Kidney epithelial cell (primary cell): ENCODE data around the gene ALK. TPM values are rescaled to one million over a fixed set of nuclear protein-coding genes. Genes with fewer than 3 reads are reported as not detected.

Source experiments
- DNase-seq: peaks from one replicate; pipeline ENCODE4 v3.0.0-alpha.2; 2010; ENCODE audit warnings: low read depth
- H3K27me3 ChIP-seq: 2 replicates; pipeline ENCODE4 v1.6.0; 2011; ENCODE audit warnings: low read length; ENCODE audit not compliant: control insufficient read depth, insufficient read depth
- H3K36me3 ChIP-seq: 2 replicates; pipeline ENCODE4 v1.5.1; 2011; ENCODE audit warnings: low read length; ENCODE audit not compliant: control insufficient read depth, insufficient read depth
- H3K4me3 ChIP-seq: 2 replicates; pipeline ENCODE4 v1.5.1; 2011; ENCODE audit warnings: low read depth, mild to moderate bottlenecking, control low read depth, low read length
- total RNA-seq: library from RNA; depleted of rRNA; stranded (reverse); fragments of >200 nt; gene quantifications from 2 replicates; pipeline ENCODE4 v1.2.3, GENCODE V29; 2015
- TF ChIP-seq, protein P1 (sequence below): IDR thresholded peaks from 2 replicates; pipeline ENCODE4 v1.5.1; 2011; ENCODE audit warnings: mild to moderate bottlenecking, moderate library complexity, low read length, control low read depth, inconsistent platforms; ENCODE audit not compliant: insufficient read depth, poor library complexity, severe bottlenecking

Gene ALK
- total RNA-seq, 1 donor from 2014 or later: not detected

DNA sequence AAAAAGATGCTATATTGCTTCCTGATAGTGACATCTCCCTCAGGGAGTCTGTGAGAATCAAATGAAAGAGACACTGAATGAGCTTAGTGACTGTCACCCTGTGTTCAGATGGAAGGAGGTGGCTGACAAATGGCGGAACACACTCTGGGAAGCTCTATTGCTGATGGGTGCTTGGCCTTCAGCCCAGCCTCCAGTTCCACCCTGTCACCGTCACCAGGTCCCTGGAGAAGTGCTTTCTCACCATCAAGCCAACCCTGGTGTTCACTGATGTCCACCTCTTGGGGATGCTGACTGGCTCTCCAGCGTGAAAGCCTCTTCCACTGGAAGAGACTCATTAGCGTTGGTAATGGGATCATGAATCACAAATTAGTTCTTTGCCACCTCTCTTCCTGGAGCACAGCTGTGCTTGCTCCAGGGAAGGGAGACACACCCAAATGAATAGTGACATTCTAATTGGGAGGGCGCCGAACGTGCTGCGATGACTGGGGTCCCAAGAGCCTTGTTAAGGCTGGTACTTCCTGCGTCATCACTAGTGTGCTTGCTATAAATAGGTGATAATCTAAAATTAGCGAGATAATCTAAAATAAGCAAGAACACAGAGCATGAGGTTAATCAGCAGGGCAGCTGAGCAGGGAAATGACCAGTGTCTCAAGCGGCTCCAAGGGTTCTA is 652.2 kb downstream of the ALK start:
- no peak for DNase-seq
- TF ChIP-seq, protein P1, sequence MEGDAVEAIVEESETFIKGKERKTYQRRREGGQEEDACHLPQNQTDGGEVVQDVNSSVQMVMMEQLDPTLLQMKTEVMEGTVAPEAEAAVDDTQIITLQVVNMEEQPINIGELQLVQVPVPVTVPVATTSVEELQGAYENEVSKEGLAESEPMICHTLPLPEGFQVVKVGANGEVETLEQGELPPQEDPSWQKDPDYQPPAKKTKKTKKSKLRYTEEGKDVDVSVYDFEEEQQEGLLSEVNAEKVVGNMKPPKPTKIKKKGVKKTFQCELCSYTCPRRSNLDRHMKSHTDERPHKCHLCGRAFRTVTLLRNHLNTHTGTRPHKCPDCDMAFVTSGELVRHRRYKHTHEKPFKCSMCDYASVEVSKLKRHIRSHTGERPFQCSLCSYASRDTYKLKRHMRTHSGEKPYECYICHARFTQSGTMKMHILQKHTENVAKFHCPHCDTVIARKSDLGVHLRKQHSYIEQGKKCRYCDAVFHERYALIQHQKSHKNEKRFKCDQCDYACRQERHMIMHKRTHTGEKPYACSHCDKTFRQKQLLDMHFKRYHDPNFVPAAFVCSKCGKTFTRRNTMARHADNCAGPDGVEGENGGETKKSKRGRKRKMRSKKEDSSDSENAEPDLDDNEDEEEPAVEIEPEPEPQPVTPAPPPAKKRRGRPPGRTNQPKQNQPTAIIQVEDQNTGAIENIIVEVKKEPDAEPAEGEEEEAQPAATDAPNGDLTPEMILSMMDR: no peak
- H3K36me3 ChIP-seq: no peaks in the 10 kb centered on the region
- no peaks in the 10 kb centered on the region for H3K27me3 ChIP-seq
- no peak overlapping the region for H3K4me3 ChIP-seq

DNA sequence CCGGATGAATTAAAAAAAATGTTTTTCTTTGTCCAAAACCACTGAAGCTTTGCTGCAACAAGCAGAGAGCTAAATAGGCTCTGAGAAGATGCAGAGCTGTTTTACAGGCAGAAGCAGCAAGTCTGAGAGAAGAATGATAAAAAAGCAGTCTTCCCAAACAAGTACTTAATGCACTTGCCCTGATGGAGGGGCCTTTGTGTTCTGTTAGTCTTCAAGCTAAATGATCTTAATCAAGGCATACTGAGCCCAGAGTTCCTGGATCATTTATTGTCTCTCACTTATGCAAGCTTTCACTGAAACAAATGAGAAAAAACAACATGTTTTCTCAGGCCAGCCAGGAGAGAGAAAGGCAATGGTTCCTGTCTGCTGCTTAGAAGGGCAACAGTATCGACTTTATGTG is 653.7 kb downstream of the ALK start:
- Histone ChIP-seq H3K27me3 (no peaks in the 10 kb centered on the region), H3K4me3 (no peak overlapping the region), H3K36me3 (no peaks in the 10 kb centered on the region)
- TF ChIP-seq, protein P1: no peak
- no peak for DNase-seq

DNA sequence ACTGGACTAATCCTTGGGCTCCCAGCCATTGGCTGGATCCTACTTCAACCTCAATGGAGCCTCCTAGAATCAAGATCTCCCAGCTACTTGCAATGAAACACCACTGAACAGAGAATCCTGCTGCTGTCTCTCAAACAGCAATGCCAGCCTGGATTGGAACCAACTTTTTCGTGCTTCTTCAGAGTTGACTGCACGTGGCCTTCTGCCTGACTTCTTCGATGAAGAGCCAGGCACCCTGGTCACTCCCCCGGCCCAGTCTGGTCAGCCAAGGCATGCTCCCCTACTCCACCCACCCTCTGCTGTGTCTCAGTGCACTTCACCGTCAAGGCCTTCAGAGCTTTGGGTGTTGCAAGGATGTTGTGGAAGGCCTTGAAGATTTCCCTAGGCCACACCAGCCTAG is 657.5 kb downstream of the ALK start:
- Histone ChIP-seq H3K4me3 (no peak overlapping the region), H3K27me3 (peaks cover 2% of the 10 kb centered on the region), H3K36me3 (no peaks in the 10 kb centered on the region)
- TF ChIP-seq, protein P1: no peak
- no peak for DNase-seq

DNA sequence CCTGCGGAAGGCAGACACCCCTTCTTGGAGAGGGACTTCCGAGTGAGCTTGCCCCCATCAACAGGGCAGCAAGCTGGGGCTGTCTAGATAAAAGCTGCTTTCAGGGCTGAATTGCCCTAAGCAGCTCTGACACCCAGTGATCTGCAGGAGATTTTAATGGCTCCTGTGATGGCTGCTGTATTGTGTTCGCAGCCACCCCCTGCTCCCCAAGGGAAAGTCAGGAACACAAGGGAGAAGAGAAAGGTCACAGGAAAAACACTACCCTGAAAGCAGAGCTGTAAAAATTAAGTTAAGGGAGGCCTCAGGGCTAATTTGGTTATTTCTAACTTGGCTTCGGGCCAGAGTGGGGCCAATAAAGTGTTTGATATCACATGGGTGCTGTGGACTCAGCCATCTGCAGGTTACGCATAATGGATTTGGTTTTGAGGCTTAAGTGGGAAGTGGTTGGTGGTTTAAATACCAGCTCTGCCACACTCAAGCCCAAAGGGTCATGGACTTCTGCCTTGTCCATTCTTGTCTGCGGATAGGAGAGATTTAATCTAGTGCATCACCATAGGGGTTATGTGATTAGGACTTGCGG is 658.6 kb downstream of the ALK start:
- DNase-seq: no peak
- H3K36me3 ChIP-seq: no peaks in the 10 kb centered on the region
- H3K4me3 ChIP-seq: no peak overlapping the region
- TF ChIP-seq, protein P1: no peak
- peaks cover 2% of the 10 kb centered on the region for H3K27me3 ChIP-seq

DNA sequence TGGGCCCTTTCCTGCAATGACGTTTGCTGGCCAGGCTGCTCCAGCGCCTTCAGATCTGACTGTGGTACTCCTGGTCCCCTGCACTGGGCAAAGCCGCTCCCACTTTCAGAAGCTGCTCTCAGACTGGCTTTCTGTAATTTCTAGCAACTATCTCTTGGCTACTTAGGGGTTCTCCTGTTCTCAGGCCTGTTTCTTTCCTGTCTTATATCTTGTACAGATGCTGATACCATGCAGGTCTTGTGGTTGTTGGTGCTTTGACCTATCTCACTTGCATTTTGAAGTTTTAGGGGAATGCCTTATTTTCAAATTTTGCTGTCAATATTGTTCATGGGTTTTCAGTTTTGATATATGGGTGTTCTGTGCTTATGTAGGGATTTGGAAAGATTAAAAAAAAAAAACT is 660.4 kb downstream of the ALK start:
- peaks cover 2% of the 10 kb centered on the region for H3K27me3 ChIP-seq
- H3K36me3 ChIP-seq: no peaks in the 10 kb centered on the region
- TF ChIP-seq, protein P1: no peak
- H3K4me3 ChIP-seq: no peak overlapping the region
- no peak for DNase-seq

DNA sequence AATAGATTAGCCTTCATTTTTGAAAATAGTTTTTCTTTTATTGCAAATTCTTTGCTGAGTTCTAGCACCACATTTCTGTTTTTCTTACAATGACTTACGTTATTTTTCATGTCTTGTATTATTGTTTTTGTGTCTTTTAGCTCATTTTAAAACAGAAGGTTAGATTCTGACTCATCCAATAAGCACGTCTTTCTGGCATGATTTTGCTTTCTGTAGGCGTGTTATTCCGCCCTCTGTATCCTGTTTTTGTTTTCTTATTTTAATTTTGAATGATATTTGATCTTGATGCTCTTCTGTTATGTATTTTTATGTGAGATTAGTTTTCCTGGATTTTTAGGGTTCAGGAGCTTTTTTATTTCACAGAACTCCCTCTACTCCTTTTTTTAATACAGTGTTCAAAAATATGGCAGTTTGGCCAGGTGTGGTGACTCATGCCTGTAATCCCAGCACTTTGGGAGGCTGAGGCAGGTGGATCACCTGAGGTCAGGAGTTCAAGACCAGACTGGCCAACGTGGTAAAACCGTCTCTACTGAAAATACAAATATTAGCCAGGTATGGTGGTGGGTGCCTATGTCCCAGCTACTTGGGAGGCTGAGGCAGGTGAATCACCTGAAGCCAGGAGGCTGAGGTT is 661.1 kb downstream of the ALK start:
- TF ChIP-seq, protein P1: no peak
- Histone ChIP-seq H3K4me3 (no peak overlapping the region), H3K27me3 (peaks cover 2% of the 10 kb centered on the region), H3K36me3 (no peaks in the 10 kb centered on the region)
- DNase-seq: no peak
